Superior temporal gyrus (tissue), 1 donor: ENCODE data around the gene RRBP1.

ENCODE experiments used
- DNase-seq: peaks from one replicate; pipeline ENCODE4 v3.0.0-alpha.2; 2016; ENCODE audit errors: extremely low spot score

The RRBP1 gene

GRCh38 chr20:17634661-17635331 lies 47.2 kb downstream of the RRBP1 start:
- DNase-seq, result no peak

GRCh38 chr20:17633850-17634500 lies 48.1 kb downstream of the RRBP1 start:
- no peak for DNase-seq

GRCh38 chr20:17633221-17633849 lies 48.7 kb downstream of the RRBP1 start:
- no peak for DNase-seq

GRCh38 chr20:17631576-17632319 lies 50.3 kb downstream of the RRBP1 start:
- no peak for DNase-seq

- DNase-seq, result no peak
Measured at GRCh38 chr20:17630806-17631195, 51.2 kb downstream of the RRBP1 start.

GRCh38 chr20:17630151-17630805 lies 51.8 kb downstream of the RRBP1 start:
- DNase-seq, result no peak

- no peak for DNase-seq
Measured at GRCh38 chr20:17629678-17630089, 52.4 kb downstream of the RRBP1 start.

- no peak for DNase-seq
Measured at GRCh38 chr20:17629025-17629424, 53.0 kb downstream of the RRBP1 start.

GRCh38 chr20:17628101-17628841 lies 53.8 kb downstream of the RRBP1 start:
- DNase-seq, result no peak

- no peak for DNase-seq
Measured at GRCh38 chr20:17627101-17627955, 54.7 kb downstream of the RRBP1 start.

- DNase-seq, result no peak
Measured at GRCh38 chr20:17626217-17627007, 55.6 kb downstream of the RRBP1 start.

GRCh38 chr20:17625246-17626051 lies 56.6 kb downstream of the RRBP1 start:
- DNase-seq, result no peak

- no peak for DNase-seq
Measured at GRCh38 chr20:17624551-17625245, 57.3 kb downstream of the RRBP1 start.

GRCh38 chr20:17624070-17624469 lies 58.0 kb downstream of the RRBP1 start:
- no peak for DNase-seq

GRCh38 chr20:17622851-17623508 lies 59.1 kb downstream of the RRBP1 start:
- DNase-seq, result no peak

- no peak for DNase-seq
Measured at GRCh38 chr20:17622086-17622850, 59.8 kb downstream of the RRBP1 start.
